Measurements from ENCODE around the gene PANX1.
"Not testable (repeated sequence)": the region's sequence is repeated elsewhere in the genome, so short reads cannot be mapped to it uniquely, and the experiment has no call there.

The PANX1 gene

GRCh38 chr11:94128746-94129511 is at the start of gene PANX1:
PANX1 (plus strand) TSS chr11:94128841; CDS start chr11:94129313, 472 bp downstream.
- DNase-seq, result peak; percentile 73

- DNase-seq, result no peak
These were observed 44.5 kb upstream of the PANX1 start for GRCh38 chr11:94084164-94084563.

- no peak for DNase-seq
These were observed 39.7 kb upstream of the PANX1 start for GRCh38 chr11:94088906-94089305.

GRCh38 chr11:94089341-94089740 is 39.3 kb upstream of the PANX1 start:
- no peak for DNase-seq

GRCh38 chr11:94090401-94090800 is 38.2 kb upstream of the PANX1 start:
- DNase-seq, result no peak

GRCh38 chr11:94091091-94091490 is 37.5 kb upstream of the PANX1 start:
- no peak for DNase-seq

GRCh38 chr11:94100253-94100652 is 28.4 kb upstream of the PANX1 start:
- no peak for DNase-seq

- DNase-seq, result no peak
These were observed 25.2 kb upstream of the PANX1 start for GRCh38 chr11:94103471-94103870.

- DNase-seq, result no peak
These were observed 23.9 kb upstream of the PANX1 start for GRCh38 chr11:94104734-94105133.

GRCh38 chr11:94106716-94107115 is 21.9 kb upstream of the PANX1 start:
- DNase-seq, result no peak

GRCh38 chr11:94107363-94107762 is 21.3 kb upstream of the PANX1 start:
- no peak for DNase-seq

- DNase-seq, result no peak
These were observed 17.4 kb upstream of the PANX1 start for GRCh38 chr11:94111241-94111640.

- no peak for DNase-seq
These were observed 17.0 kb upstream of the PANX1 start for GRCh38 chr11:94111660-94112059.

GRCh38 chr11:94112206-94112953 is 16.3 kb upstream of the PANX1 start:
- no peak for DNase-seq

GRCh38 chr11:94117197-94117574 is 11.5 kb upstream of the PANX1 start:
- DNase-seq, result no peak

GRCh38 chr11:94117871-94118270 is 10.8 kb upstream of the PANX1 start:
- no peak for DNase-seq

GRCh38 chr11:94119676-94120075 is 9.0 kb upstream of the PANX1 start:
- not testable (repeated sequence) for DNase-seq

GRCh38 chr11:94120516-94120915 is 8.1 kb upstream of the PANX1 start:
- not testable (repeated sequence) for DNase-seq

GRCh38 chr11:94120946-94121345 is 7.7 kb upstream of the PANX1 start:
- no peak for DNase-seq

GRCh38 chr11:94125407-94126115 is 3.1 kb upstream of the PANX1 start:
- DNase-seq, result no peak

GRCh38 chr11:94127638-94128037 is 1.0 kb upstream of the PANX1 start:
- DNase-seq, result no peak

- DNase-seq, result no peak
These were observed 323 bp upstream of the PANX1 start for GRCh38 chr11:94128291-94128745.

GRCh38 chr11:94129512-94130297 is 1.1 kb downstream of the PANX1 start:
- no peak for DNase-seq

Measured in NK-92 treated with Interleukin-12 subunit alpha and Interleukin-12 subunit beta, amount 100 ng/mL, for 24 hours (cell line).